Activated B cell treated with CpG ODN at 0.5 μM for 24 hours (primary cell): ENCODE data around the gene IP6K1. TPM values are rescaled to one million over a fixed set of nuclear protein-coding genes. Genes with fewer than 3 reads are reported as not detected.

Source experiments
- ATAC-seq: fragments of 200-7000 bp; cut with Tn5 transposase; one replicate; pipeline ENCODE4 v1.10.0; 2021; ENCODE audit warnings: low read depth, mild to moderate bottlenecking, moderate library complexity
- CTCF ChIA-PET: fragments of 350-600 bp; sonication (Branson Sonifier 250); formaldehyde crosslinking; loops from one replicate; lab custom pipeline; 2021; ENCODE audit warnings: antibody characterized with exemption; lab: Charles Lee
- POLR2A ChIA-PET: fragments of 350-600 bp; sonication (Branson Sonifier 250); formaldehyde crosslinking; loops from one replicate; lab custom pipeline; 2021; ENCODE audit warnings: antibody characterized with exemption; lab: Charles Lee
- DNase-seq: peaks from one replicate; pipeline ENCODE4 v3.0.0; 2022
- H3K27ac Mint-ChIP-seq: one replicate; pipeline ENCODE4 v1.8.0; 2020; ENCODE audit warnings: mixed read lengths
- H3K27me3 Mint-ChIP-seq: one replicate; pipeline ENCODE4 v1.8.0; 2021; ENCODE audit warnings: mixed read lengths
- H3K36me3 Mint-ChIP-seq: one replicate; pipeline ENCODE4 v1.8.0; 2021; ENCODE audit warnings: low read depth, mixed read lengths
- H3K4me1 Mint-ChIP-seq: one replicate; pipeline ENCODE4 v1.8.0; 2021; ENCODE audit warnings: mixed read lengths
- H3K4me3 Mint-ChIP-seq: one replicate; pipeline ENCODE4 v1.8.0; 2020; ENCODE audit warnings: mild to moderate bottlenecking, mixed read lengths
- H3K9me3 Mint-ChIP-seq: one replicate; pipeline ENCODE4 v1.8.0; 2020; ENCODE audit warnings: mixed read lengths
- CTCF ChIP-seq: fragments of 200-600 bp; IDR thresholded peaks from one replicate; pipeline ENCODE4 v1.8.0; 2022; ENCODE audit warnings: antibody characterized with exemption, mild to moderate bottlenecking
- intact Hi-C: fragments of 100-400 bp; cut with micrococcal nuclease; formaldehyde crosslinking; loops from one replicate; pipeline ENCODE4 v1.15.1; 2024
- total RNA-seq: library from RNA; stranded (reverse); gene quantifications from 2 replicates; pipeline ENCODE4 v1.2.3, GENCODE V29; 2022

Gene IP6K1
- total RNA-seq, 1 donor from 2014 or later = 47.6 TPM

DNA sequence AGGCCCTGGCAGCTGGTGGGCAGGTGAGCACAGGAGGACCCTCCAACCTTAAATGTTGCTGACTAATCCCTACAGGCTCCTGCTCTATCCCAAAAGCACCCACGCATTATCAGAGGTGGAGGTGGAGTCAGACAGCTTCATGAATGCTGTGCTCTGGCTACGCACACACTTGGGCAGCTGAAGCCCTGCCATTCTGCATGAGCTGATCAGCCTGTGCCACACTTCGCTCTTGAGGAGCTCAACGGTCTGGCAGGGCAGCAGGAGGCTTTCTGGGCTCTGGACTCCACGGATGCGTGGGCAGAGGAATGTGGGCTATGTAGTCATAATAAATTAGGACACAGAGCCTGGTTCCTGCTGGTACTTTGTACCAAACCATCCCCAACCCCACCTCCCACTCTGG, 103.2 kb downstream of the IP6K1 start:
- ChIA-PET POLR2A (no interaction called here), CTCF (no interaction called here)
- Mint-ChIP-seq H3K4me3 (no peak overlapping the region), H3K27ac (no peak overlapping the region), H3K36me3 (peaks cover 63% of the 10 kb centered on the region), H3K9me3 (no peaks in the 10 kb centered on the region), H3K4me1 (peaks cover 8% of the 10 kb centered on the region), H3K27me3 (peaks cover 3% of the 10 kb centered on the region)
- ATAC-seq = no peak
- no peak for DNase-seq
- no peak for TF ChIP-seq CTCF
- intact Hi-C loops = no loop called here

DNA sequence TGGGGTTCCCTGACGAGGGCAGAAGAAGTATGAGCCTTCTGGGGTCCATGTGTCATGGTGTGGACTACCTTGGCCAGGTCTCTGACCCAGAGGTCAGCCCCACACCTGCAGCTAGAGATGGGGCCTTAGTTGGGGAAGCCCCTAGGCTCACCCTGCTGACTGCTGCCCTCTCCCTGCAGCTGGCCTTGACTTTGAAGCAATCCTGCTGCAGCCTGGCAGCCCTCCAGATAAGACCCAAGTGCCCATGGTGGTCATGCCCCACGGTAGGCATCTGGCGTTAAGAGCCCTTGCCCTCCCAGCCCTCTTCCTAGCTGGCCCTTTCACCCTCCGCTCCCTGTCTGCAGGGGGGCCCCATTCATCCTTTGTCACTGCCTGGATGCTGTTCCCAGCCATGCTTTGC, 104.8 kb downstream of the IP6K1 start:
- no peak for ATAC-seq
- Mint-ChIP-seq H3K4me3 (no peak overlapping the region), H3K27ac (no peak overlapping the region), H3K36me3 (peaks cover 76% of the 10 kb centered on the region), H3K9me3 (no peaks in the 10 kb centered on the region), H3K4me1 (peaks cover 2% of the 10 kb centered on the region), H3K27me3 (peaks cover 2% of the 10 kb centered on the region)
- DNase-seq = no peak
- ChIA-PET POLR2A (interaction anchor here (0.6 kb wide), 1 partner anchor 16 kb away, joined by 4 read pairs; no protein-coding TSS in a partner anchor), CTCF (no interaction called here)
- TF ChIP-seq CTCF = no peak
- intact Hi-C loops = no loop called here

GRCh38 chr3:49681232-49681522, 105.2 kb downstream of the IP6K1 start:
- ATAC-seq = no peak
- H3K27ac Mint-ChIP-seq = no peak overlapping the region
- intact Hi-C loops = no loop called here
- no peak overlapping the region for H3K4me3 Mint-ChIP-seq
- no peaks in the 10 kb centered on the region for H3K27me3 Mint-ChIP-seq
- DNase-seq = no peak
- peaks cover under 1% of the 10 kb centered on the region for H3K4me1 Mint-ChIP-seq
- H3K36me3 Mint-ChIP-seq = peaks cover 78% of the 10 kb centered on the region
- H3K9me3 Mint-ChIP-seq = no peaks in the 10 kb centered on the region
- ChIA-PET POLR2A (no interaction called here), CTCF (no interaction called here)
- TF ChIP-seq CTCF = no peak

- TF ChIP-seq CTCF = no peak
- DNase-seq (no peak), ATAC-seq (no peak)
- intact Hi-C loops = no loop called here
- H3K27ac Mint-ChIP-seq = no peak overlapping the region
- no peaks in the 10 kb centered on the region for H3K9me3 Mint-ChIP-seq
- no peaks in the 10 kb centered on the region for H3K4me1 Mint-ChIP-seq
- no peak overlapping the region for H3K4me3 Mint-ChIP-seq
- POLR2A ChIA-PET = no interaction called here
- H3K36me3 Mint-ChIP-seq = peaks cover 82% of the 10 kb centered on the region
- CTCF ChIA-PET = no interaction called here
- H3K27me3 Mint-ChIP-seq = no peaks in the 10 kb centered on the region
These were observed 105.7 kb downstream of the IP6K1 start for GRCh38 chr3:49680493-49681231.

- no peak overlapping the region for H3K4me3 Mint-ChIP-seq
- ChIA-PET POLR2A (interaction anchor here (0.9 kb wide), 2 partner anchors 12 to 645 kb away, joined by 3 read pairs; no protein-coding TSS in a partner anchor), CTCF (interaction anchor here (0.7 to 1.8 kb wide), 3 partner anchors 43 to 1492 kb away, joined by 3 to 6 read pairs (median 3); partner anchors contain the start of gene AMIGO3)
- H3K27ac Mint-ChIP-seq = no peak overlapping the region
- no peaks in the 10 kb centered on the region for H3K27me3 Mint-ChIP-seq
- DNase-seq = no peak
- no peak for ATAC-seq
- intact Hi-C loops = loop anchor here (2.0 kb wide), 1 partner anchor 1119 kb away; the partner anchor contains the start of gene PFKFB4
- peaks cover 57% of the 10 kb centered on the region for H3K36me3 Mint-ChIP-seq
- TF ChIP-seq CTCF = no peak
- no peaks in the 10 kb centered on the region for H3K9me3 Mint-ChIP-seq
- peaks cover 22% of the 10 kb centered on the region for H3K4me1 Mint-ChIP-seq
These were observed 110.4 kb downstream of the IP6K1 start for GRCh38 chr3:49675912-49676311.
